SK-N-SH (cell line): ENCODE results near the gene PPP1R16B. TPM values are rescaled to one million over a fixed set of nuclear protein-coding genes. Genes with fewer than 3 reads are reported as not detected.
A peak's percentile ranks its signal among the peaks of the same experiment; 100 is the strongest.

ENCODE experiments used
- CTCF ChIA-PET: fragments of 300-600, 350-600 bp; formaldehyde crosslinking; extraction: SDS; loops from one replicate; lab custom pipeline; 2021; lab: Yijun Ruan, JAX
- POLR2A ChIA-PET: fragments of 350-600 bp; sonication (Branson Sonifier 250); formaldehyde crosslinking; extraction: SDS; loops from one replicate; lab custom pipeline; 2020; ENCODE audit warnings: antibody characterized with exemption, inconsistent platforms; lab: Yijun Ruan, JAX
- DNase-seq: peaks from one replicate; pipeline ENCODE4 v3.0.0; 2012
- H2AFZ ChIP-seq: fragments of 200-600 bp; sonication (generic); 2 replicates; pipeline ENCODE4 v1.8.1; 2016; ENCODE audit warnings: antibody characterized with exemption, mild to moderate bottlenecking, low read depth
- H3F3A ChIP-seq: fragments of 200-600 bp; sonication (generic); replicated peaks from 2 replicates; pipeline ENCODE3; 2016; ENCODE audit warnings: antibody characterized with exemption, mild to moderate bottlenecking; ENCODE audit not compliant: insufficient read depth
- H3K27ac ChIP-seq, 2 experiments: fragments of 200-500 bp in 1 of 2; fragments of 200-600 bp in 1 of 2; sonication (Bioruptor generic) in 1 of 2; sonication (generic), shearing (Covaris generic) in 1 of 2; 2 replicates each; pipeline versions ENCODE4 v1.5.1 to v1.6.1; 2014 to 2016; ENCODE audit warnings: low read depth in 2 of 2, inconsistent platforms in 1 of 2, low read length in 1 of 2, mild to moderate bottlenecking in 1 of 2, mixed read lengths in 1 of 2
- H3K27me3 ChIP-seq: fragments of 200-600 bp; sonication (generic), shearing (Covaris generic); 2 replicates; pipeline ENCODE4 v1.6.1; 2016; ENCODE audit warnings: mixed run types; ENCODE audit not compliant: insufficient read depth
- H3K36me3 ChIP-seq, 2 experiments: fragments of 200-500 bp in 1 of 2; fragments of 200-600 bp in 1 of 2; sonication (Bioruptor generic) in 1 of 2; sonication (generic) in 1 of 2; replicated peaks in 1 of 2; 2 replicates each; pipeline versions ENCODE3 to v1.5.1; 2014 to 2016; ENCODE audit warnings: low read length in 1 of 2, mild to moderate bottlenecking in 1 of 2; ENCODE audit not compliant: insufficient read depth in 2 of 2, control insufficient read depth in 1 of 2
- H3K4me1 ChIP-seq, 2 experiments: fragments of 200-500 bp in 1 of 2; fragments of 200-600 bp in 1 of 2; sonication (Bioruptor generic) in 1 of 2; sonication (generic), shearing (Covaris generic) in 1 of 2; 2 replicates each; pipeline versions ENCODE4 v1.5.1 to v1.6.1; 2014 to 2016; ENCODE audit warnings: low read depth in 1 of 2, low read length in 1 of 2, mixed run types in 1 of 2; ENCODE audit not compliant: insufficient read depth in 2 of 2, control insufficient read depth in 1 of 2
- H3K4me2 ChIP-seq: fragments of 200-600 bp; sonication (generic), shearing (Covaris generic); 2 replicates; pipeline ENCODE4 v1.6.1; 2017; ENCODE audit warnings: mixed run types
- H3K4me3 ChIP-seq, 2 experiments: fragments of 200-500 bp in 1 of 2; fragments of 200-600 bp in 1 of 2; sonication (Bioruptor generic) in 1 of 2; sonication (generic), shearing (Covaris generic) in 1 of 2; 2 replicates each; pipeline versions ENCODE4 v1.5.1 to v1.8.1; 2014 to 2016; ENCODE audit warnings: low read depth in 2 of 2, inconsistent platforms in 1 of 2, low read length in 1 of 2, mild to moderate bottlenecking in 1 of 2, mixed read lengths in 1 of 2, moderate library complexity in 1 of 2
- H3K79me2 ChIP-seq: fragments of 200-600 bp; sonication (generic); 2 replicates; pipeline ENCODE4 v1.8.1; 2017; ENCODE audit warnings: mild to moderate bottlenecking; ENCODE audit not compliant: insufficient read depth
- H3K9ac ChIP-seq: fragments of 200-600 bp; sonication (generic); 2 replicates; pipeline ENCODE4 v1.6.1; 2017; ENCODE audit warnings: mixed run types
- H3K9me2 ChIP-seq: fragments of 200-600 bp; sonication (generic); 2 replicates; pipeline ENCODE4 v1.6.1; 2017; ENCODE audit warnings: mixed run types
- H3K9me3 ChIP-seq: fragments of 200-600 bp; sonication (generic); 2 replicates; pipeline ENCODE4 v1.6.1; 2017; ENCODE audit warnings: mixed run types, mild to moderate bottlenecking, moderate library complexity
- H4K20me1 ChIP-seq: fragments of 200-600 bp; sonication (generic); 2 replicates; pipeline ENCODE4 v1.6.1; 2017; ENCODE audit warnings: mild to moderate bottlenecking, mixed run types; ENCODE audit not compliant: insufficient read depth
- EP300 ChIP-seq, 2 experiments: IDR thresholded peaks; 2 replicates each; pipeline versions ENCODE4 v1.4.0 to v1.6.1; 2012; ENCODE audit warnings: borderline replicate concordance in 1 of 2, low read depth in 1 of 2, low read length in 1 of 2
- EZH2phosphoT487 ChIP-seq: fragments of 200-600 bp; sonication (generic); IDR thresholded peaks from 2 replicates; pipeline ENCODE4 v1.6.1; 2017; ENCODE audit warnings: low read depth, mixed run types, mild to moderate bottlenecking, antibody characterized with exemption, moderate library complexity, borderline replicate concordance
- FOXJ3 ChIP-seq: sonication (generic); formaldehyde crosslinking; IDR thresholded peaks from 2 replicates; pipeline ENCODE4 v1.5.1; 2020; ENCODE audit warnings: mild to moderate bottlenecking, missing genetic modification reagents
- MXI1 ChIP-seq: IDR thresholded peaks from 2 replicates; pipeline ENCODE4 v1.6.1; 2012; ENCODE audit warnings: mild to moderate bottlenecking, low read depth, low read length, improper control_type of control experiment
- NFIC ChIP-seq: IDR thresholded peaks from 2 replicates; pipeline ENCODE4 v1.4.0; 2012; ENCODE audit warnings: borderline replicate concordance
- RAD21 ChIP-seq: IDR thresholded peaks from 2 replicates; pipeline ENCODE4 v1.6.1; 2012; ENCODE audit warnings: mild to moderate bottlenecking, low read length
- RCOR1 ChIP-seq: fragments of 150-350 bp; IDR thresholded peaks from 2 replicates; pipeline ENCODE4 v1.6.1; 2017; ENCODE audit warnings: antibody characterized with exemption, low read length
- RXRA ChIP-seq: IDR thresholded peaks from 2 replicates; pipeline ENCODE4 v1.4.0; 2012; ENCODE audit warnings: low read depth, mild to moderate bottlenecking, borderline replicate concordance
- SMC3 ChIP-seq: IDR thresholded peaks from 2 replicates; pipeline ENCODE4 v1.6.1; 2012; ENCODE audit warnings: low read depth, low read length, improper control_type of control experiment
- TCF12 ChIP-seq: IDR thresholded peaks from 2 replicates; pipeline ENCODE4 v1.4.0; 2012
- TEAD4 ChIP-seq: IDR thresholded peaks from 2 replicates; pipeline ENCODE4 v1.4.0; 2012; ENCODE audit warnings: mild to moderate bottlenecking, borderline replicate concordance; ENCODE audit not compliant: insufficient read depth
- YY1 ChIP-seq: IDR thresholded peaks from 2 replicates; pipeline ENCODE4 v1.4.0; 2012; ENCODE audit warnings: low read depth, mild to moderate bottlenecking
- WGBS: methylation state at CpG from one replicate; pipeline ENCODE4 v1.1.6; 2017; ENCODE audit warnings: low lambda C conversion rate; 5-methylcytosine and 5-hydroxymethylcytosine counted together
- polyA plus RNA-seq, 3 experiments: library from polyadenylated mRNA; depleted of rRNA; stranded (reverse); fragments of >200 nt; gene quantifications; 2 replicates each; pipeline ENCODE4 v1.2.3, GENCODE V29; 2012
- TF ChIP-seq, protein P1 (sequence below): IDR thresholded peaks from 2 replicates; pipeline ENCODE4 v1.4.0; 2012; ENCODE audit warnings: low read depth, borderline replicate concordance
- TF ChIP-seq, protein P2 (sequence below): IDR thresholded peaks from 2 replicates; pipeline ENCODE4 v1.6.1; 2012; ENCODE audit warnings: mild to moderate bottlenecking, low read depth, low read length, moderate library complexity
- TF ChIP-seq, protein P3 (sequence below): IDR thresholded peaks from 2 replicates; pipeline ENCODE4 v1.4.0; 2012; ENCODE audit warnings: low read depth, borderline replicate concordance
- TF ChIP-seq, protein P4 (sequence below): IDR thresholded peaks from 2 replicates; pipeline ENCODE4 v1.4.0; 2012; ENCODE audit warnings: low read depth
- TF ChIP-seq, protein P5 (sequence below): fragments of 150-350 bp; IDR thresholded peaks from 2 replicates; pipeline ENCODE4 v1.6.1; 2017; ENCODE audit warnings: antibody characterized with exemption, low read length, low read depth, borderline replicate concordance

PPP1R16B gene
- polyA plus RNA-seq, 1 of the 3 experiments (the other 2 are of a cell fraction): 0.28 TPM

DNA sequence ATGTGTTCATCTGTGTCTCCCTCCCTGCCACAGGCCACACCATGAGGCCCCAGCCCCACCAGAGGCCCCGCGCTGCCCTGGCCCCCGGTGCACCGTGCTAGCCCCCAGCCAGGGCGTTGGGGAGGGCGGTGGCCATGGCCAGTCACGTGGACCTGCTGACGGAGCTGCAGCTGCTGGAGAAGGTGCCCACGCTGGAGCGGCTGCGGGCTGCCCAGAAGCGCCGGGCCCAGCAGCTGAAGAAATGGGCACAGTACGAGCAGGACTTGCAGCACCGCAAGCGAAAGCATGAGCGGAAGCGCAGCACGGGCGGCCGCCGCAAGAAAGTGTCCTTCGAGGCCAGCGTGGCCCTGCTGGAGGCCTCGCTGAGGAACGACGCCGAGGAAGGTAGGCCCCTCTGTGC, 30.3 kb downstream of the PPP1R16B start:
- ChIA-PET CTCF (no interaction called here), POLR2A (no interaction called here)
- H3K36me3 ChIP-seq: no peaks in the 10 kb centered on the region
- TF ChIP-seq, protein P1, sequence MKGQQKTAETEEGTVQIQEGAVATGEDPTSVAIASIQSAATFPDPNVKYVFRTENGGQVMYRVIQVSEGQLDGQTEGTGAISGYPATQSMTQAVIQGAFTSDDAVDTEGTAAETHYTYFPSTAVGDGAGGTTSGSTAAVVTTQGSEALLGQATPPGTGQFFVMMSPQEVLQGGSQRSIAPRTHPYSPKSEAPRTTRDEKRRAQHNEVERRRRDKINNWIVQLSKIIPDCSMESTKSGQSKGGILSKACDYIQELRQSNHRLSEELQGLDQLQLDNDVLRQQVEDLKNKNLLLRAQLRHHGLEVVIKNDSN: no peak
- TF ChIP-seq EP300 (IDR thresholded peaks at IDR 0.05; ENCODE audit: borderline replicate concordance in 1 of 2, low read depth in 1 of 2, low read length in 1 of 2) (no peak), RAD21 (no peak), EZH2phosphoT487 (no peak), RCOR1 (no peak)
- TF ChIP-seq, protein P2, sequence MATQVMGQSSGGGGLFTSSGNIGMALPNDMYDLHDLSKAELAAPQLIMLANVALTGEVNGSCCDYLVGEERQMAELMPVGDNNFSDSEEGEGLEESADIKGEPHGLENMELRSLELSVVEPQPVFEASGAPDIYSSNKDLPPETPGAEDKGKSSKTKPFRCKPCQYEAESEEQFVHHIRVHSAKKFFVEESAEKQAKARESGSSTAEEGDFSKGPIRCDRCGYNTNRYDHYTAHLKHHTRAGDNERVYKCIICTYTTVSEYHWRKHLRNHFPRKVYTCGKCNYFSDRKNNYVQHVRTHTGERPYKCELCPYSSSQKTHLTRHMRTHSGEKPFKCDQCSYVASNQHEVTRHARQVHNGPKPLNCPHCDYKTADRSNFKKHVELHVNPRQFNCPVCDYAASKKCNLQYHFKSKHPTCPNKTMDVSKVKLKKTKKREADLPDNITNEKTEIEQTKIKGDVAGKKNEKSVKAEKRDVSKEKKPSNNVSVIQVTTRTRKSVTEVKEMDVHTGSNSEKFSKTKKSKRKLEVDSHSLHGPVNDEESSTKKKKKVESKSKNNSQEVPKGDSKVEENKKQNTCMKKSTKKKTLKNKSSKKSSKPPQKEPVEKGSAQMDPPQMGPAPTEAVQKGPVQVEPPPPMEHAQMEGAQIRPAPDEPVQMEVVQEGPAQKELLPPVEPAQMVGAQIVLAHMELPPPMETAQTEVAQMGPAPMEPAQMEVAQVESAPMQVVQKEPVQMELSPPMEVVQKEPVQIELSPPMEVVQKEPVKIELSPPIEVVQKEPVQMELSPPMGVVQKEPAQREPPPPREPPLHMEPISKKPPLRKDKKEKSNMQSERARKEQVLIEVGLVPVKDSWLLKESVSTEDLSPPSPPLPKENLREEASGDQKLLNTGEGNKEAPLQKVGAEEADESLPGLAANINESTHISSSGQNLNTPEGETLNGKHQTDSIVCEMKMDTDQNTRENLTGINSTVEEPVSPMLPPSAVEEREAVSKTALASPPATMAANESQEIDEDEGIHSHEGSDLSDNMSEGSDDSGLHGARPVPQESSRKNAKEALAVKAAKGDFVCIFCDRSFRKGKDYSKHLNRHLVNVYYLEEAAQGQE: no peak
- TF ChIP-seq, protein P3, sequence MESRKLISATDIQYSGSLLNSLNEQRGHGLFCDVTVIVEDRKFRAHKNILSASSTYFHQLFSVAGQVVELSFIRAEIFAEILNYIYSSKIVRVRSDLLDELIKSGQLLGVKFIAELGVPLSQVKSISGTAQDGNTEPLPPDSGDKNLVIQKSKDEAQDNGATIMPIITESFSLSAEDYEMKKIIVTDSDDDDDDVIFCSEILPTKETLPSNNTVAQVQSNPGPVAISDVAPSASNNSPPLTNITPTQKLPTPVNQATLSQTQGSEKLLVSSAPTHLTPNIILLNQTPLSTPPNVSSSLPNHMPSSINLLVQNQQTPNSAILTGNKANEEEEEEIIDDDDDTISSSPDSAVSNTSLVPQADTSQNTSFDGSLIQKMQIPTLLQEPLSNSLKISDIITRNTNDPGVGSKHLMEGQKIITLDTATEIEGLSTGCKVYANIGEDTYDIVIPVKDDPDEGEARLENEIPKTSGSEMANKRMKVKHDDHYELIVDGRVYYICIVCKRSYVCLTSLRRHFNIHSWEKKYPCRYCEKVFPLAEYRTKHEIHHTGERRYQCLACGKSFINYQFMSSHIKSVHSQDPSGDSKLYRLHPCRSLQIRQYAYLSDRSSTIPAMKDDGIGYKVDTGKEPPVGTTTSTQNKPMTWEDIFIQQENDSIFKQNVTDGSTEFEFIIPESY: no peak
- H3K9me3 ChIP-seq: no peaks in the 10 kb centered on the region
- H3K9ac ChIP-seq: no peak overlapping the region
- no peak overlapping the region for H3K4me2 ChIP-seq
- H3K4me1 ChIP-seq: peaks cover 0 to 2% of the 10 kb centered on the region in 2 experiments; a peak in 2 of 4 replicates
- peak overlapping the region in 1 of 2 experiments; percentile 1; a peak in 1 of 4 replicates for H3K27ac ChIP-seq
- H3K79me2 ChIP-seq: no peaks in the 10 kb centered on the region
- peaks cover 10% of the 10 kb centered on the region; the same call in 1 of the 2 replicates for H3K27me3 ChIP-seq
- 92% methylated on average over 16 of the region's 28 CpGs for WGBS
- no peaks in the 10 kb centered on the region for H3F3A ChIP-seq
- H4K20me1 ChIP-seq: no peaks in the 10 kb centered on the region
- H3K4me3 ChIP-seq: no peak overlapping the region
- DNase-seq: no peak
- no peak overlapping the region for H2AFZ ChIP-seq
- no peaks in the 10 kb centered on the region for H3K9me2 ChIP-seq

DNA sequence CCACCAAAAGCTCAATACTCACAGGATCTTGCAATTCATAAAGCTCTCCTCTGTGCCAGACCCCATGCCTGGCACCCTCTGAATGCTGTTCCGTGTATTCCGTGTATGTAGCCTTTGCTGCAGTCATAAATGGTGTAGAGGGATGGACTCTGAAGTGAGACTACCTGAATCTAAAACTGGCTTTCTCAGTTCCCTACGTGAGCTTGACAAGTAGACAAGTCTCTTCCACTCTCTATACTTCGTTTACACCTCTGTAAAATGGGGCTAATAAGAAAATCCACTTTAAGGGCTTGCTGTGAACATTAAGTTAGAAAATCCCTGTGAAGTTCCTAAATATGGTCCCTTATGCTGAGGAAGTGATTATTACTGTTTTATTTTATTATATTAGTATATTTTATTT, 31.5 kb downstream of the PPP1R16B start:
- CTCF ChIA-PET: no interaction called here
- Histone ChIP-seq H3K27me3 (peaks cover 10% of the 10 kb centered on the region; the same call in 1 of the 2 replicates), H3K9me3 (no peaks in the 10 kb centered on the region), H3K4me2 (no peak overlapping the region), H2AFZ (no peak overlapping the region), H3K9ac (no peak overlapping the region), H3K27ac (no peak overlapping the region), H4K20me1 (no peaks in the 10 kb centered on the region), H3F3A (no peaks in the 10 kb centered on the region), H3K4me3 (no peak overlapping the region), H3K36me3 (no peaks in the 10 kb centered on the region), H3K9me2 (no peaks in the 10 kb centered on the region), H3K79me2 (no peaks in the 10 kb centered on the region), H3K4me1 (peaks cover 0 to 2% of the 10 kb centered on the region in 2 experiments; a peak in 2 of 4 replicates)
- DNase-seq: no peak
- POLR2A ChIA-PET: no interaction called here
- WGBS: 56% methylated on average over 4 of the region's 4 CpGs
- TF ChIP-seq SMC3 (no peak), TEAD4 (no peak), RXRA (no peak), EZH2phosphoT487 (no peak), RCOR1 (no peak), TCF12 (no peak), RAD21 (no peak), NFIC (no peak), MXI1 (no peak), FOXJ3 (no peak), YY1 (no peak)
- TF ChIP-seq, protein P3: no peak
- TF ChIP-seq, protein P4, sequence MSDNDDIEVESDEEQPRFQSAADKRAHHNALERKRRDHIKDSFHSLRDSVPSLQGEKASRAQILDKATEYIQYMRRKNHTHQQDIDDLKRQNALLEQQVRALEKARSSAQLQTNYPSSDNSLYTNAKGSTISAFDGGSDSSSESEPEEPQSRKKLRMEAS: no peak
- TF ChIP-seq, protein P5, sequence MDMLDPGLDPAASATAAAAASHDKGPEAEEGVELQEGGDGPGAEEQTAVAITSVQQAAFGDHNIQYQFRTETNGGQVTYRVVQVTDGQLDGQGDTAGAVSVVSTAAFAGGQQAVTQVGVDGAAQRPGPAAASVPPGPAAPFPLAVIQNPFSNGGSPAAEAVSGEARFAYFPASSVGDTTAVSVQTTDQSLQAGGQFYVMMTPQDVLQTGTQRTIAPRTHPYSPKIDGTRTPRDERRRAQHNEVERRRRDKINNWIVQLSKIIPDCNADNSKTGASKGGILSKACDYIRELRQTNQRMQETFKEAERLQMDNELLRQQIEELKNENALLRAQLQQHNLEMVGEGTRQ: no peak
